ENCODE data around the gene TAS1R1. TPM values are rescaled to one million over a fixed set of nuclear protein-coding genes. Genes with fewer than 3 reads are reported as not detected.
"Not testable (repeated sequence)": the region's sequence is repeated elsewhere in the genome, so short reads cannot be mapped to it uniquely, and the experiment has no call there.

Gene TAS1R1
- total RNA-seq, 2 experiments from 2014 or later = not detected

DNA sequence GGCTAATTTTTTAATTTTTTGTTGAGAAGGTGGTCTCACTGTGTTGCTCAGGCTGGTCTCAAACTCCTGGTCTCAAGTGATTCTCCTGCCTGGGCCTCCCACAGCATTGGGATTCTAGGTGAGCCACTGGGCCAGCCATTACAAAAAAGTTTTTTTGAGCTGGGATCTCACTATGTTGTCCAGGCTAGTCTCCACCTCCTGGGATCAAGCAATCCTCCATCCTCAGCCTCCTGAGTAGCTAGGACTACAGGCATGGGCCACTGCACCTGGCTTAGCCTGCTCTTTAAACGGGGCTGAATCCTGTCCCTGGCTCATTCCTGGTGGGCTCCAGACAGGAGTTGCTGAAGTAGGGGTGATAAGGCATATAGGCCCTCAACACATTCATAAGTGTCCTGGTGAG, 2.5 kb downstream of the TAS1R1 start:
- Mint-ChIP-seq H3K36me3 (no peaks in the 10 kb centered on the region), H3K27ac (no peak overlapping the region), H3K4me3 (no peak overlapping the region), H3K9me3 (no peaks in the 10 kb centered on the region), H3K4me1 (ENCODE audit: low read depth) (peaks cover 9% of the 10 kb centered on the region), H3K27me3 (peaks cover 2% of the 10 kb centered on the region)
- DNase-seq = no peak
- intact Hi-C loops (cut with micrococcal nuclease) = no loop called here
- ChIA-PET CTCF (interaction anchor here (0.9 kb wide), 1 partner anchor 45 kb away, joined by 3 read pairs; the partner anchor contains the start of gene KLHL21), POLR2A (no interaction called here)

DNA sequence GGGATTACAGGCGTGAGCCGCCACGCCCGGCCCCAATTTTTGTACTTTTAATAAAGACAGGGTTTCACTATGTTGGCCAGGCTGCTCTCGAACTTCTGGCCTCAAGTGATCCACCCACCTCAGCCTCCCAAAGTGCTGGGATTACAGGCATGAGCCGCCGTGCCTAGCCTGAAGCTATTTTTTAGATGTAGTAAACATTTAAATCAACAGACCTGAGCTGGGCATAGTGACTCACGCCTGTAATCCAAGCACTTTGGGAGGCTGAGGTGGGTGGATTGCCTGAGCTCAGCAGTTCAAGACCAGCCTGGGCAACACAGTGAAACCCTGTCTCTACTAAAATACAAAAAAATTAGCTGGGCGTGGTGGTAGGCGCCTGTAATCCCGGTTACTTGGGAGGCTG, 4.1 kb downstream of the TAS1R1 start:
- H3K4me3 Mint-ChIP-seq; H3K36me3 Mint-ChIP-seq; H3K27ac Mint-ChIP-seq; H3K9me3 Mint-ChIP-seq; CTCF ChIA-PET; POLR2A ChIA-PET; H3K27me3 Mint-ChIP-seq; H3K4me1 Mint-ChIP-seq (ENCODE audit: low read depth); intact Hi-C loops (cut with micrococcal nuclease); DNase-seq: not testable (repeated sequence)

DNA sequence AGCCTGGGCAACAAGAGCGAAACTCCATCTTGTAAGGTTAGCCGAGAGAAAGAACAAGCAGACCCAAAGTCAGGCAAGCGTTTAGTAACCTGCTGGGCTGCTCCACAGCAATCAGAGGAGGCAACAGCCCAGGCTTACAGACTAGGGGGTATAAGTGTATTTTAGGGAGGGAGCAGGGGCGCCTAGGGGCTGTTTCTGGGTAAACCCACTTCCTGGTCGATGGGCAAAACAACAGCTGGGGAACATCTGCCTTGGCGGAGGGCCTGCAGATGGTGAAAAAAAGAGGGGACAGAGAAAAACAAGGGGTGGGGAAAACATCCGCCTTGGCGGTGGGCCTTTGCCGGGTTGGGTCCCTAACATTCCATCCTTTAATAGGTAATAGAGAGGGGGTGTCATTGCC, 5.2 kb downstream of the TAS1R1 start:
- CTCF ChIA-PET = no interaction called here
- peaks cover 2% of the 10 kb centered on the region for H3K27me3 Mint-ChIP-seq
- H3K4me3 Mint-ChIP-seq = no peak overlapping the region
- POLR2A ChIA-PET = no interaction called here
- intact Hi-C loops (cut with micrococcal nuclease) = no loop called here
- H3K9me3 Mint-ChIP-seq = no peaks in the 10 kb centered on the region
- no peaks in the 10 kb centered on the region for H3K36me3 Mint-ChIP-seq
- H3K4me1 Mint-ChIP-seq (ENCODE audit: low read depth) = no peaks in the 10 kb centered on the region
- DNase-seq = no peak
- H3K27ac Mint-ChIP-seq = no peak overlapping the region

DNA sequence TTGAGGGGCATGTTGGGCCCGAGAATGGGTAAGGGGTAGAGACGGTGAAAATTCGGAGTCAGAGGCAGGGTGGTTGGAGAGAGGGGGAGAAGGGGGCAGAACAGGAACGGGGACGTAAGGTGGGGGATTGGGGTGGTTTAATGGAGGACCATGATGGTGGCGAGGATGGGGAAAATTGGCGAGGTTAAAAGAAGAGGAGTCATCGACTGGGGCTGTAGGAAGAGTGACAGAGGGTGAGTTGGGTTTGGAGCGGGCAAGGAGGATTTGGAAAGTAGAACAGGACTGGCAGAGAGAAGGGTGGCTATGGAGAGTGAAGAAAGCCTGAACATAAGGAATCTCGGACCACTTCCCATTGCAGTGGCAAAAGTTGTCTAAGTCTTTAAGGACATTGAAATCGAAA, 13.9 kb downstream of the TAS1R1 start:
- intact Hi-C loops (cut with micrococcal nuclease) = no loop called here
- ChIA-PET POLR2A (no interaction called here), CTCF (no interaction called here)
- H3K36me3 Mint-ChIP-seq = no peaks in the 10 kb centered on the region
- H3K4me1 Mint-ChIP-seq (ENCODE audit: low read depth) = peaks cover 3% of the 10 kb centered on the region
- H3K9me3 Mint-ChIP-seq = peaks cover 7% of the 10 kb centered on the region
- DNase-seq = no peak
- H3K27ac Mint-ChIP-seq = no peak overlapping the region
- no peak overlapping the region for H3K4me3 Mint-ChIP-seq
- no peaks in the 10 kb centered on the region for H3K27me3 Mint-ChIP-seq

DNA sequence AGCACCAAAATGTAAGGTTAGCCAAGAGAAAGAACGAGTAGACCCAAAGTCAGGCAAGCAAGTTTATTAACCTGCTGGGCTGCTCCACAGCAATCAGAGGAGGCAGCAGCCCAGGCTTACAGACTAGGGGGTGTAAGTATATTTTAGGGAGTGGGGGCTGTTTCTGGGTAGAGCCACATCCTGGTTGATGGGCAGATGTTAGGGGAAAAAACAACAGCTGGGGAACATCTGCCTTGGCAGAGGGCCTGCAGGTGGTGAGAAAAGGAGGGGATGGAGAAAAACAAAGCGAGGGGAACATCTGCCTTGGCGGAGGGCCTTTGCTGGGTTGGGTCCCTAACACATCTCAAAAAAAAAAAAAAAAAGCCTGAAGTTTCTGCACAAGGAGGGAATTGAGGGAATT, 15.0 kb downstream of the TAS1R1 start:
- H3K9me3 Mint-ChIP-seq = peaks cover 7% of the 10 kb centered on the region

DNA sequence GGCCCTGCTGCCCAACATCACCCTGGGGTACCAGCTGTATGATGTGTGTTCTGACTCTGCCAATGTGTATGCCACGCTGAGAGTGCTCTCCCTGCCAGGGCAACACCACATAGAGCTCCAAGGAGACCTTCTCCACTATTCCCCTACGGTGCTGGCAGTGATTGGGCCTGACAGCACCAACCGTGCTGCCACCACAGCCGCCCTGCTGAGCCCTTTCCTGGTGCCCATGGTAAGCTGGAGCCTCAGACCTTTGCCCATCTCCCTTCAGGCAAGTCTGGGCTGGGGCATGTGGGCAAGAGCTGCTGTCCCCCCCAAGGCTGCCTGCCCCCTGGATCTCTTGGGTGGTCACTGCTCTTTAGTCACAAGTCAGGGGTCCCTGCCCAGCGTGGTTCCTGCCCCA, 15.9 kb downstream of the TAS1R1 start:
- ChIA-PET POLR2A (no interaction called here), CTCF (interaction anchor here (1.1 kb wide), 1 partner anchor 16 kb away, joined by 4 read pairs; the partner anchor contains the start of gene TAS1R1)
- intact Hi-C loops (cut with micrococcal nuclease) = no loop called here
- no peaks in the 10 kb centered on the region for H3K36me3 Mint-ChIP-seq
- no peaks in the 10 kb centered on the region for H3K27me3 Mint-ChIP-seq
- H3K4me1 Mint-ChIP-seq (ENCODE audit: low read depth) = peaks cover 3% of the 10 kb centered on the region
- no peak overlapping the region for H3K4me3 Mint-ChIP-seq
- peaks cover 7% of the 10 kb centered on the region for H3K9me3 Mint-ChIP-seq
- DNase-seq = no peak
- H3K27ac Mint-ChIP-seq = no peak overlapping the region

More for the DNA sequence above, 15.0 kb downstream of the TAS1R1 start:
- intact Hi-C loops (cut with micrococcal nuclease) = no loop called here
- Mint-ChIP-seq H3K27ac (no peak overlapping the region), H3K27me3 (no peaks in the 10 kb centered on the region), H3K4me3 (no peak overlapping the region), H3K4me1 (ENCODE audit: low read depth) (peaks cover 3% of the 10 kb centered on the region), H3K36me3 (no peaks in the 10 kb centered on the region)
- DNase-seq = no peak
- CTCF ChIA-PET = no interaction called here
- POLR2A ChIA-PET = no interaction called here

DNA sequence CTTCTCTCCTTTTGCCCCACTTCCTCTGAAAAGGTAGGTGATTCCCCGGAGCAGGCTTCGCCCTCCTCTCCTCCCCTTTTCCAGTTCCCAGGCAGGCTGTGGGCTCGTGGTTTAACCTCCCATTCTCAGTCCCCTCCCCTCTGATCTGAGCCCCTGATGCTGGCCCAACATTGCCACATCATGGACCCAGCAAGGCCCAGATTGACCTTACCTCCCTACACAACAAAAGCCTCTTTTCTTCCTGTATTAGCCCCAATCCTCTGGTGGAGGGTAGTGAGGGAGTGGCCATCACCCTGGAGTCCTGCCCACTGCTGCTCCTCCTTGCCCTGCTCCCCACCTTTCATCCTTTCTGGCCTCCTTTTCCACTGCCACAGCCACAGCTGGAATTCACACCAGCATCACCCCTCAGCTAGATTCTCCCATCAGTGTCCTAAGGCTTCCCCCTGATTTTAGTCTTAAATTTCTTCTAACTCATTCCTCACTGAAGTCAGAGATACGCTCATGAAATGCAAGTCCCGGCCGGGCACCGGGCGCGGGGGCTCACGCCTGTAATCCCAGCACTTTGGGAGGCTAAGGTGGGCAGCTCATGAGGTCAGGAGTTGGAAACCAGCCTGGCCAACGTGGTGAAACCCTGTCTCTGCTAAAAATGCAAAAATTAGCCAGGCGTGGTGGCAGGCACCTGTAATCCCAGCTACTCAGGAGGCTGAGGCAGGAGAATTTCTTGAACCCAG, 17.7 kb downstream of the TAS1R1 start:
- CTCF ChIA-PET = interaction anchor here (1.6 kb wide), 1 partner anchor 18 kb away, joined by 4 read pairs; the partner anchor contains the start of gene TAS1R1
- H3K27ac Mint-ChIP-seq = no peak overlapping the region
- H3K4me1 Mint-ChIP-seq (ENCODE audit: low read depth) = peaks cover 3% of the 10 kb centered on the region
- DNase-seq = no peak
- intact Hi-C loops (cut with micrococcal nuclease) = no loop called here
- no peaks in the 10 kb centered on the region for H3K27me3 Mint-ChIP-seq
- H3K4me3 Mint-ChIP-seq = no peak overlapping the region
- no peaks in the 10 kb centered on the region for H3K36me3 Mint-ChIP-seq
- H3K9me3 Mint-ChIP-seq = peaks cover 7% of the 10 kb centered on the region
- POLR2A ChIA-PET = no interaction called here

DNA sequence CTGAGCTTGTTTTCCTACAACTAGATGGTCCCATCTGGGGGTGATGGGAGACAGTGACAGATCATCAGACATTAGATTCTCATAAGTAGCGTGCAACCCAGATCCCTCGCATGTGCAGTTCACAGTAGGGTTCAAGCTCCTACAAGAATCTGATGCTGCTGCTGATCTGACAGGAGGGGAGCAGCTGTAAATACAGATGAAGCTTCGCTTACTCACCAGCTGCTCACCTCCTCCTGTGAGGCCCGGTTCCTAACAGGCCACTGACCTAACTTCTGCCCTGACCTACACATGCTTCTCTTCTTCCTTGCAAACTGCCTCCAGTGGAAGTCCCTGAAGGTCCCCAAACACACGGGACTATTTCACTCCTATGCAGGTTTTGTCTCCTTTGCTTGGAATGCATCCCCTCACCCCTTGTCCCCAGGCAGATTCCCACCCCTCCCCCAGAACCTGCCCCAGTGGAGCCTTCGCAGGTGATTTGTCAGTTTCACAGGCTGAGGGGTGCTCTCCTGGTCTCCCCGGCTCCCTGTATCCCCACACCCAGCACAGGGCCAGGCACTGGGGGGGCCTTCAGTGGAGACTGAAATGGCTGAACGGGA, 19.0 kb downstream of the TAS1R1 start:
- no peaks in the 10 kb centered on the region for H3K36me3 Mint-ChIP-seq
- H3K27me3 Mint-ChIP-seq = no peaks in the 10 kb centered on the region

DNA sequence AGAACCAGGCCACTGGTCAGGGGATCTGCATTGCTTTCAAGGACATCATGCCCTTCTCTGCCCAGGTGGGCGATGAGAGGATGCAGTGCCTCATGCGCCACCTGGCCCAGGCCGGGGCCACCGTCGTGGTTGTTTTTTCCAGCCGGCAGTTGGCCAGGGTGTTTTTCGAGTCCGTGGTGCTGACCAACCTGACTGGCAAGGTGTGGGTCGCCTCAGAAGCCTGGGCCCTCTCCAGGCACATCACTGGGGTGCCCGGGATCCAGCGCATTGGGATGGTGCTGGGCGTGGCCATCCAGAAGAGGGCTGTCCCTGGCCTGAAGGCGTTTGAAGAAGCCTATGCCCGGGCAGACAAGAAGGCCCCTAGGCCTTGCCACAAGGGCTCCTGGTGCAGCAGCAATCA, 19.7 kb downstream of the TAS1R1 start:
- Mint-ChIP-seq H3K27ac (no peak overlapping the region), H3K27me3 (no peaks in the 10 kb centered on the region), H3K36me3 (no peaks in the 10 kb centered on the region), H3K4me3 (no peak overlapping the region), H3K4me1 (ENCODE audit: low read depth) (peaks cover 12% of the 10 kb centered on the region), H3K9me3 (peaks cover 7% of the 10 kb centered on the region)
- ChIA-PET POLR2A (no interaction called here), CTCF (no interaction called here)
- intact Hi-C loops (cut with micrococcal nuclease) = no loop called here
- no peak for DNase-seq

More for the DNA sequence above, 19.0 kb downstream of the TAS1R1 start:
- ChIA-PET CTCF (no interaction called here), POLR2A (no interaction called here)
- no peak overlapping the region for H3K4me3 Mint-ChIP-seq
- no peak overlapping the region for H3K27ac Mint-ChIP-seq
- peaks cover 7% of the 10 kb centered on the region for H3K4me1 Mint-ChIP-seq (ENCODE audit: low read depth)
- no peak for DNase-seq
- intact Hi-C loops (cut with micrococcal nuclease) = no loop called here
- peaks cover 7% of the 10 kb centered on the region for H3K9me3 Mint-ChIP-seq

DNA sequence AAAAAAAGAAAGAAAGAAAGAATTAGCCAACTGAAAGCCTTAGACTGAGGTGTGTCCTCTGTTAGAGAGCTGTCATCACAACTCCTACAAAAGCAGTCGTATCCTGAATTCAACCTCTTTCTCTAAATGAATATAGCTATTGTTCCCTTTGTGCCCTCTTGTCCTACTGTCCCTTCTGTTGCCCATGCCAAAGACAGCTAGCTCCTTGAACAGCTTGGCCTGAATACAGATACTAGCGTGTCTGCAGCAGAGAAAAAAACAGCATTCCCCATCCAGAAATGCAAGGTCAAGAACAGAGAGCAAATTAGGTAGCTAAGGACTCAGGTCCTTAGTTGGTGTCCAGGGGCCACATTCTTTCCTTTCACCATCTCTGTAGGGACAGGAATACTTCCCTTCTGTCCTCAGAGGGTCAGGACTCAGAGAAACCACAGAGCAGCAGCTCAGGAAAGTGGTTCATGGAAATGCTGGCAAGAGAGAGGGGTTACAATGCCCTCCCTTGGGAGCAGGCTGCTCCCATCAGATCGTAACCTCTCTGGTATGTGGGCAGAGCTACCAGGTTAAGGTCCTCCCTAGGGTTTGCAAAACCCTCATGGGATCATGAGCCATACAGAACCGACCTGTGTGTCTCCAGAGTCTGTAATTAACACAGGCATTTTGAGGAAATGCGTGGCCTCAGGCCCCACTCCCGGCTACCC, 22.9 kb downstream of the TAS1R1 start:
- ChIA-PET CTCF (interaction anchor here (1.0 to 1.6 kb wide), 3 partner anchors 11 to 123 kb away, joined by 3 to 5 read pairs (median 3); partner anchors contain the start of genes DNAJC11, NOL9 and TAS1R1), POLR2A (no interaction called here)
- Mint-ChIP-seq H3K9me3 (no peaks in the 10 kb centered on the region), H3K4me1 (ENCODE audit: low read depth) (peaks cover 33% of the 10 kb centered on the region), H3K27me3 (no peaks in the 10 kb centered on the region), H3K4me3 (no peak overlapping the region), H3K27ac (no peak overlapping the region), H3K36me3 (no peaks in the 10 kb centered on the region)
- intact Hi-C loops (cut with micrococcal nuclease) = loop anchor here (2.0 kb wide), 1 partner anchor 23 kb away; the partner anchor contains the start of genes NOL9 and TAS1R1
- DNase-seq = no peak

DNA sequence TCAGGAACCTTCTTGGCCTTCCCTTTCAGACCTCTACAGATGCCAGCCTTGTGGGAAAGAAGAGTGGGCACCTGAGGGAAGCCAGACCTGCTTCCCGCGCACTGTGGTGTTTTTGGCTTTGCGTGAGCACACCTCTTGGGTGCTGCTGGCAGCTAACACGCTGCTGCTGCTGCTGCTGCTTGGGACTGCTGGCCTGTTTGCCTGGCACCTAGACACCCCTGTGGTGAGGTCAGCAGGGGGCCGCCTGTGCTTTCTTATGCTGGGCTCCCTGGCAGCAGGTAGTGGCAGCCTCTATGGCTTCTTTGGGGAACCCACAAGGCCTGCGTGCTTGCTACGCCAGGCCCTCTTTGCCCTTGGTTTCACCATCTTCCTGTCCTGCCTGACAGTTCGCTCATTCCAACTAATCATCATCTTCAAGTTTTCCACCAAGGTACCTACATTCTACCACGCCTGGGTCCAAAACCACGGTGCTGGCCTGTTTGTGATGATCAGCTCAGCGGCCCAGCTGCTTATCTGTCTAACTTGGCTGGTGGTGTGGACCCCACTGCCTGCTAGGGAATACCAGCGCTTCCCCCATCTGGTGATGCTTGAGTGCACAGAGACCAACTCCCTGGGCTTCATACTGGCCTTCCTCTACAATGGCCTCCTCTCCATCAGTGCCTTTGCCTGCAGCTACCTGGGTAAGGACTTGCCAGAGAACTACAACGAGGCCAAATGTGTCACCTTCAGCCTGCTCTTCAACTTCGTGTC, 23.7 kb downstream of the TAS1R1 start:
- H3K9me3 Mint-ChIP-seq = no peaks in the 10 kb centered on the region
- H3K27me3 Mint-ChIP-seq = no peaks in the 10 kb centered on the region
- intact Hi-C loops (cut with micrococcal nuclease) = loop anchor here (1.0 to 2.0 kb wide), 3 partner anchors 23 to 35 kb away; partner anchors contain the start of genes NOL9, PHF13 and TAS1R1
- no peaks in the 10 kb centered on the region for H3K36me3 Mint-ChIP-seq
- peak overlapping the region; percentile 94 for H3K4me3 Mint-ChIP-seq
- peaks cover 33% of the 10 kb centered on the region for H3K4me1 Mint-ChIP-seq (ENCODE audit: low read depth)
- H3K27ac Mint-ChIP-seq = peak overlapping the region; percentile 87
- ChIA-PET CTCF (interaction anchor here (0.6 to 1.6 kb wide), 5 partner anchors 11 to 1342 kb away, joined by 3 to 5 read pairs (median 3); partner anchors contain the start of genes DNAJC11, NOL9 and TAS1R1), POLR2A (interaction anchor here (1.2 to 1.4 kb wide), 2 partner anchors 21 to 119 kb away, joined by 3 to 9 read pairs; no protein-coding TSS in a partner anchor)
- no peak for DNase-seq

All from activated CD4-positive, alpha-beta memory T cell treated with anti-CD3 and anti-CD28 coated beads for 36 hours (primary cell).